ENCODE measurements around the gene FAAH.
"Not testable (repeated sequence)": the region's sequence is repeated elsewhere in the genome, so short reads cannot be mapped to it uniquely, and the experiment has no call there.

Gene FAAH

GRCh38 chr1:46394108-46394871, at the start of gene FAAH:
Gene FAAH (plus strand): TSS chr1:46394317. CDS start chr1:46394349, 32 bp downstream.
- peak within 1 kb of the TSS; percentile 31 for H3K27ac Mint-ChIP-seq
- H3K9me3 Mint-ChIP-seq, result peaks cover 19% of the 10 kb centered on the region
- H3K36me3 Mint-ChIP-seq (ENCODE audit: low read depth), result peaks cover 14% of the 10 kb centered on the region
- peak within 1 kb of the TSS; percentile 82 for H3K4me3 Mint-ChIP-seq
- peaks cover 29% of the 10 kb centered on the region for H3K4me1 Mint-ChIP-seq (ENCODE audit: low read depth)
- peaks cover 17% of the 10 kb centered on the region for H3K27me3 Mint-ChIP-seq
- intact Hi-C loops (cut with micrococcal nuclease), result loop anchor here (1.0 kb wide), 1 partner anchor 8 kb away; no protein-coding TSS in a partner anchor

GRCh38 chr1:46344481-46344880, 49.6 kb upstream of the FAAH start:
- Mint-ChIP-seq H3K4me3 (no peak overlapping the region), H3K9me3 (no peaks in the 10 kb centered on the region), H3K4me1 (ENCODE audit: low read depth) (peaks cover 81% of the 10 kb centered on the region), H3K27ac (peak overlapping the region; percentile 100), H3K27me3 (no peaks in the 10 kb centered on the region), H3K36me3 (ENCODE audit: low read depth) (peaks cover 91% of the 10 kb centered on the region)
- intact Hi-C loops (cut with micrococcal nuclease), result loop anchor here (5.0 kb wide), 1 partner anchor 42 kb away; the partner anchor contains the start of genes LRRC41 and UQCRH

GRCh38 chr1:46345281-46345680, 48.8 kb upstream of the FAAH start:
- intact Hi-C loops (cut with micrococcal nuclease), result no loop called here
- Mint-ChIP-seq H3K27ac (peak overlapping the region; percentile 100), H3K4me3 (no peak overlapping the region), H3K9me3 (no peaks in the 10 kb centered on the region), H3K27me3 (no peaks in the 10 kb centered on the region), H3K4me1 (ENCODE audit: low read depth) (peaks cover 82% of the 10 kb centered on the region), H3K36me3 (ENCODE audit: low read depth) (peaks cover 97% of the 10 kb centered on the region)

GRCh38 chr1:46352363-46352762, 41.8 kb upstream of the FAAH start:
- Mint-ChIP-seq H3K4me1 (ENCODE audit: low read depth) (peaks cover 28% of the 10 kb centered on the region), H3K4me3 (no peak overlapping the region), H3K36me3 (ENCODE audit: low read depth) (peaks cover 96% of the 10 kb centered on the region), H3K27me3 (no peaks in the 10 kb centered on the region), H3K9me3 (no peaks in the 10 kb centered on the region), H3K27ac (no peak overlapping the region)
- intact Hi-C loops (cut with micrococcal nuclease), result no loop called here

GRCh38 chr1:46355920-46356319, 38.2 kb upstream of the FAAH start:
- intact Hi-C loops (cut with micrococcal nuclease); H3K27ac Mint-ChIP-seq; H3K4me3 Mint-ChIP-seq; H3K4me1 Mint-ChIP-seq (ENCODE audit: low read depth); H3K9me3 Mint-ChIP-seq; H3K27me3 Mint-ChIP-seq: not testable (repeated sequence)
- peaks cover 96% of the 10 kb centered on the region for H3K36me3 Mint-ChIP-seq (ENCODE audit: low read depth)

GRCh38 chr1:46362158-46362557, 32.0 kb upstream of the FAAH start:
- no peak overlapping the region for H3K27ac Mint-ChIP-seq
- intact Hi-C loops (cut with micrococcal nuclease), result no loop called here
- H3K4me3 Mint-ChIP-seq, result no peak overlapping the region
- H3K4me1 Mint-ChIP-seq (ENCODE audit: low read depth), result peaks cover 1% of the 10 kb centered on the region
- peaks cover 85% of the 10 kb centered on the region for H3K36me3 Mint-ChIP-seq (ENCODE audit: low read depth)
- no peaks in the 10 kb centered on the region for H3K9me3 Mint-ChIP-seq
- H3K27me3 Mint-ChIP-seq, result no peaks in the 10 kb centered on the region

GRCh38 chr1:46363121-46363520, 31.0 kb upstream of the FAAH start:
- no peaks in the 10 kb centered on the region for H3K4me1 Mint-ChIP-seq (ENCODE audit: low read depth)
- H3K27ac Mint-ChIP-seq, result no peak overlapping the region
- H3K27me3 Mint-ChIP-seq, result no peaks in the 10 kb centered on the region
- H3K36me3 Mint-ChIP-seq (ENCODE audit: low read depth), result peaks cover 89% of the 10 kb centered on the region
- no peaks in the 10 kb centered on the region for H3K9me3 Mint-ChIP-seq
- H3K4me3 Mint-ChIP-seq, result no peak overlapping the region
- intact Hi-C loops (cut with micrococcal nuclease), result no loop called here

GRCh38 chr1:46364612-46365011, 29.5 kb upstream of the FAAH start:
- Mint-ChIP-seq H3K4me1 (ENCODE audit: low read depth) (peaks cover 9% of the 10 kb centered on the region), H3K27ac (no peak overlapping the region), H3K9me3 (no peaks in the 10 kb centered on the region), H3K4me3 (no peak overlapping the region), H3K27me3 (no peaks in the 10 kb centered on the region), H3K36me3 (ENCODE audit: low read depth) (peaks cover 85% of the 10 kb centered on the region)
- intact Hi-C loops (cut with micrococcal nuclease), result no loop called here

- H3K36me3 Mint-ChIP-seq (ENCODE audit: low read depth), result peaks cover 73% of the 10 kb centered on the region
- intact Hi-C loops (cut with micrococcal nuclease); H3K9me3 Mint-ChIP-seq; H3K27ac Mint-ChIP-seq; H3K4me3 Mint-ChIP-seq; H3K27me3 Mint-ChIP-seq: not testable (repeated sequence)
- H3K4me1 Mint-ChIP-seq (ENCODE audit: low read depth), result peaks cover 17% of the 10 kb centered on the region
Observed at GRCh38 chr1:46365796-46366195, 28.3 kb upstream of the FAAH start.

GRCh38 chr1:46367072-46367471, 27.0 kb upstream of the FAAH start:
- Mint-ChIP-seq H3K9me3 (no peaks in the 10 kb centered on the region), H3K4me3 (no peak overlapping the region), H3K27me3 (no peaks in the 10 kb centered on the region), H3K4me1 (ENCODE audit: low read depth) (peaks cover 25% of the 10 kb centered on the region), H3K36me3 (ENCODE audit: low read depth) (peaks cover 63% of the 10 kb centered on the region), H3K27ac (no peak overlapping the region)
- intact Hi-C loops (cut with micrococcal nuclease), result no loop called here

GRCh38 chr1:46367701-46368100, 26.4 kb upstream of the FAAH start:
- H3K9me3 Mint-ChIP-seq; H3K4me3 Mint-ChIP-seq; intact Hi-C loops (cut with micrococcal nuclease); H3K27me3 Mint-ChIP-seq; H3K27ac Mint-ChIP-seq: not testable (repeated sequence)
- Mint-ChIP-seq H3K4me1 (ENCODE audit: low read depth) (peaks cover 32% of the 10 kb centered on the region), H3K36me3 (ENCODE audit: low read depth) (peaks cover 63% of the 10 kb centered on the region)

- H3K36me3 Mint-ChIP-seq (ENCODE audit: low read depth), result peaks cover 59% of the 10 kb centered on the region
- peaks cover 43% of the 10 kb centered on the region for H3K4me1 Mint-ChIP-seq (ENCODE audit: low read depth)
- intact Hi-C loops (cut with micrococcal nuclease), result no loop called here
- H3K27ac Mint-ChIP-seq, result no peak overlapping the region
- H3K9me3 Mint-ChIP-seq, result no peaks in the 10 kb centered on the region
- no peak overlapping the region for H3K4me3 Mint-ChIP-seq
- no peaks in the 10 kb centered on the region for H3K27me3 Mint-ChIP-seq
Observed at GRCh38 chr1:46368791-46369190, 25.3 kb upstream of the FAAH start.

GRCh38 chr1:46369542-46370213, 24.4 kb upstream of the FAAH start:
- intact Hi-C loops (cut with micrococcal nuclease), result no loop called here
- Mint-ChIP-seq H3K27me3 (no peaks in the 10 kb centered on the region), H3K36me3 (ENCODE audit: low read depth) (peaks cover 51% of the 10 kb centered on the region), H3K27ac (peak overlapping the region; percentile 78), H3K4me1 (ENCODE audit: low read depth) (peaks cover 45% of the 10 kb centered on the region), H3K4me3 (no peak overlapping the region), H3K9me3 (no peaks in the 10 kb centered on the region)

GRCh38 chr1:46370214-46370633, 23.9 kb upstream of the FAAH start:
- Mint-ChIP-seq H3K27ac (peak overlapping the region; percentile 78), H3K4me1 (ENCODE audit: low read depth) (peaks cover 45% of the 10 kb centered on the region), H3K36me3 (ENCODE audit: low read depth) (peaks cover 45% of the 10 kb centered on the region), H3K4me3 (no peak overlapping the region), H3K27me3 (no peaks in the 10 kb centered on the region), H3K9me3 (no peaks in the 10 kb centered on the region)
- intact Hi-C loops (cut with micrococcal nuclease), result no loop called here

All from dendritic cell treated with granulocyte-macrophage colony-stimulating factor and Interleukin-4, amounts not matched to agents 40 ng/mL and 50 ng/mL, for 4 days (primary cell).